HG02852 (cell line): ENCODE results near the gene MTHFD2L.
A peak's percentile ranks its signal among the peaks of the same experiment; 100 is the strongest.
"Not testable (repeated sequence)": the region's sequence is repeated elsewhere in the genome, so short reads cannot be mapped to it uniquely, and the experiment has no call there.

Experiments
- ATAC-seq: cut with Tn5 transposase; IDR thresholded peaks from one replicate; pipeline ENCODE4 v1.9.1; 2021; ENCODE audit warnings: mild to moderate bottlenecking, moderate library complexity; ENCODE audit not compliant: unreplicated experiment

Gene MTHFD2L

GRCh38 chr4:74157561-74158465 is at the start of gene MTHFD2L:
MTHFD2L (plus strand) TSS chr4:74158118; CDS start chr4:74158139, 21 bp downstream.
- peak; percentile 98 for ATAC-seq

- no peak for ATAC-seq
Measured at GRCh38 chr4:74108457-74109115, 49.3 kb upstream of the MTHFD2L start.

DNA sequence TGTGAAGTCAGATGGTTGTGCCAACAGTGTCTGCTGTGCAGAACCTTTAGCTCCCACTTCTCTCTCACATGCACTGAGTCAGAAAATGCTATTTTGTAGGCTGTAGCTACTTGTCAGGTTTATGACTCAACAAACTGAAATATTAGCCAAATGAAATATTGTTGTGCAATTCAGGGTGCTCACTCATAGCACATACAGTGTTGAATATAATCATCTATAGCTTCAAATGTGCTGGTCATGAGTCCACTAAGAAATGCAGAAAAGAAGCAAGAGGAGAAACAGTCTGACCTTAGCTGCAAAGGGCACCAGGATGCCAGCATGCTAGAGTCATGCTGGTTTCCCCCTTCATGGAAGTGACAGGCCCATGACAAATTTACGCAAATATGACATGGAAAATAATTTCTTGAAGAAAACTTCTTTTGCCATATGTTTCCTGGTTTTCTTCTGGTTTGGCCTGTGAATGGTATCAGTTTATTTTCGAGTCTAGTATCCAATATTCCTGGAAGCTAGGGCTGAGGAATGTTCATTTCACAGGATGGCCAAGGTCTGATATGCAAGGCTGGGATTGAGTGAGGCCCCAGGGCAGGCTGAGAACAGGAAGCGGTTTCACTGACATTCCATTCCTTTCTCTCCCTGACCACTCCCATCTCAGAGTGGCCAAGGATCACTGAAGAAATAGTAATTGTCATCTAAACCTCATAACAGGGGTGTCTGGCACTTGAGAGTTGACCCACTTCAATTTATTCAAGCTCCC is 48.6 kb upstream of the MTHFD2L start:
- ATAC-seq = no peak

- ATAC-seq = no peak
Measured at GRCh38 chr4:74109870-74110605, 47.9 kb upstream of the MTHFD2L start.

DNA sequence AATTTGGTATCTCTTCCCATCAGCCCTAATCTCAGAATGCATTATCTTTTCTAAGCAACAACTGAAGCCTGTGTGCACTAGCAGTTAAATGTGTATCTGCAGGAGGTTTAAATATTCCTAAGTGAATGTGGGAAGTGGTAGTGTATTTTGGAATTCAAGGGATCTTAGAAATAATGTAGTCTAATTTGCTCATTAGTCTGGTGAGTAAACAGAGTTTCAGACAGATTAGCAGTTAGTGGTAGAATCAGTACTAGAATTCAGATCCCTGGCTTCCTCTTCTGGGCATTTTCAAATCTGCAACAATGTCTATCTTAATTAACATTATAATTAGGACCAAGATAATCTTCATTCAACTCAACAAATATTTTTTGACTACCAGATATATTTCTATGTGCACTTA is 47.2 kb upstream of the MTHFD2L start:
- no peak for ATAC-seq

DNA sequence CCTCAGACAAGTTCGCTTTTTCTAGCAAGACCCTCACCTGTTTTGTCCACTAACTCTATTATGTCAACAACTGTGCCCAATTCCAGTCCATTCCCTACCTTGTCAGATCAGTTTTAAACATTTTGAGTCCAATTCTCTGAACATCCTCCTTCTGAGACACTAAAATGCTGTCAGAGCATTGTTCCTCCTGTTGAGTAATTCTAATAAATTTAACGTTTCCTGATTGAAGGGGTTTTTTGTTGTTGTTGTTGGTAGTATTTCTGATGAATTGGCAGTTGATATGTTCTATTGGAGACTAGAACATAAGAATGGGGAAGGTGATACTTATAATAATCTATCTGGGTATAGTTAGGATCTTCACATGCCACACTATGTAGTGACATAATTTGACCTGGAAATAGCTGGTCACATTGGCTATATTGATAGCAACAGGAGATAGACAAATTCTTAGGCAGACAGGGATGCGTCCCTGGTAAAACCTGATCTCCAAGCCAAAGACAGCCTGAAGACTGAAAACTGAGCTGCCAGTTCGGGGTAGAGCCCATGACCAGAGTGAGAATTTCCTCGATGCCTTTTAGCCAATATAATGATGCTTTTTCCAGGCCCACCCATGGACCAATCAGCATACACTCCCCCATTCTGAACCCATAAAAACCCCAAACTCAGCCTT is 46.5 kb upstream of the MTHFD2L start:
- no peak for ATAC-seq

GRCh38 chr4:74111990-74112389 is 45.9 kb upstream of the MTHFD2L start:
- ATAC-seq = no peak

DNA sequence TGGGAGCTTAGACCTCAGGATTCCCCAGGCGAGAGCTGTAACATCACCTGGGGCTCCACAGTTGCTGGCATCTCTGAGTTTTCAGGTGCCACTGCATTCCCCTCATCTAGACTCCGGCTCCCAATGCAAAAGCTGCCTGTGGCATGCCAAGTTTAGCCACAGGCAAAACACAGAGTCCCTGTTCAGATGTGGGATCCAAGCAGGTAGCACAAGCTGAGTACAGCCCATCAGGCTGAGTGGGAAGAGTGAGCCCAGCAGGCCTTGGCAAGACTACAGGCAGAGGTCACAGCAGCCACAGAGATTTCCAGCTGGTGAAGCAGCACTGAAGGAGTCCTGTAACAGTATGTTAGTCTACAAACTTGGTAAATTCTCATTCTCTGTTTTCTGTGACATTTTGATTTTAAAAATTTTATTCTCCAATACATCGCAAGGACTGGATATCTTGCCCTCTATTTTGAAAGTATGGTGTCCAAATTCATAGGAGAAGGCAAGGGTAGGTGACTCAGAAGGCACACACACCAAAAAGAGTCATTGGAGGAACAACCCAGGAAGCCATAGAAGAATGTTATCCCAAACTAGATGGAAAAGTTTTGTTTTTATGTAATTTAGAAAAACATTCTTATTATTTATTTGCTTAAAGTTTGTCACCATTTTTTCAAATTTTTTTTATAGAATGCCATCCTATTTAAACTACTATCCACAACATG is 45.4 kb upstream of the MTHFD2L start:
- ATAC-seq = no peak

GRCh38 chr4:74114234-74114633 is 43.7 kb upstream of the MTHFD2L start:
- ATAC-seq = no peak

DNA sequence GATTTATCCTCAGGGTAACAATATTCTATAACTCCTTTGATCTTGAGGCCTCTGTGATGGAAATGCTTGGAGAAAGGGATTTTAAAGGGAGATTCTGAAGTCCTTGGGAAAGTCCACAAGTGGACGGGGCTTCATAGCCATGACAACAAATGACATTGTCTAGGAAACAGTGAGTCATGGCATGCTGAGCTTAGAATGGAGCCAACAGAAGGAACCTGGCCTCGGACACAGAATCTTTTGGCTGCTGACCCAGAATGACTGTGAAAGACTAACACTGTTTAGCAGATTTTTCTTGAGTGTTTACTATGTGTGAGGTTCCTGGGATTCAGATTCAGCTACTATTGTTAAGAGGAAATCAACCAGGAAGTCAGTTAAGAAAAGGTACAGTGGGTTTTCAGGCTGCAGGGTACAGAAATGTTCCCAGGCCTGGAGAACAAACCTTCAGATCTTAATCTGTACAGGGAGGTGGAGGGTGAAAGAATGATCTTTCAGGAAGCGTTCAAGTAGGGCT is 40.8 kb upstream of the MTHFD2L start:
- no peak for ATAC-seq

- ATAC-seq = no peak
Measured at GRCh38 chr4:74118600-74119338, 39.1 kb upstream of the MTHFD2L start.

GRCh38 chr4:74120086-74120485 is 37.8 kb upstream of the MTHFD2L start:
- ATAC-seq = no peak

GRCh38 chr4:74121643-74122579 is 36.0 kb upstream of the MTHFD2L start:
- ATAC-seq = no peak

GRCh38 chr4:74123065-74123728 is 34.7 kb upstream of the MTHFD2L start:
- ATAC-seq = no peak

GRCh38 chr4:74125029-74125428 is 32.9 kb upstream of the MTHFD2L start:
- ATAC-seq = no peak

DNA sequence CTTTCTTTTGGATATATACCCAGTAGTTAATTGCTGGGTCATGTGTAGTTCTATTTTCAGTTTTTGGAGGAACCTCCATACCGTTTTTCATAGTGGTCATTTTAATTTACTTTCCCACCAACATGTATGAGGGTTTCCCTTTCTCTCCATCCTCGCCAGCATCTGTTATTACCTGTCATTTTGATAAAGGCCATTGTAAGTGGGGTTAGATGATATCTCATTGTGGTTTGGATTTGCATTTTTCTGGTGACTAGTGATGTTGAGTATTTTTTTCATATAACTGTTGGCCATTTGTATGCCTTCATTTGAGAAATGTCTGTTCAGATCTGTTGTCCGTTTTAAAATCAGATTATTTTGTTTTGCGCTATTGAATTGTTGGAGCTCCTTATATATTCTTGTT is 30.2 kb upstream of the MTHFD2L start:
- no peak for ATAC-seq

GRCh38 chr4:74130843-74131242 is 27.1 kb upstream of the MTHFD2L start:
- not testable (repeated sequence) for ATAC-seq
